Osteoblast (primary cell): ENCODE data around the gene MCM3. TPM values are rescaled to one million over a fixed set of nuclear protein-coding genes. Genes with fewer than 3 reads are reported as not detected.

Source experiments
- DNase-seq: peaks from one replicate; pipeline ENCODE4 v3.0.0; 2011; ENCODE audit warnings: low spot score, mixed read lengths; ENCODE audit not compliant: insufficient read length; ENCODE audit errors: missing footprints
- H2AFZ ChIP-seq: 2 replicates; pipeline ENCODE4 v1.6.0; 2011; ENCODE audit warnings: mild to moderate bottlenecking, low read length
- H3K27ac ChIP-seq: 2 replicates; pipeline ENCODE4 v1.5.1; 2011; ENCODE audit warnings: mild to moderate bottlenecking, low read depth, low read length, moderate library complexity
- H3K27me3 ChIP-seq: 2 replicates; pipeline ENCODE4 v1.6.0; 2012; ENCODE audit warnings: mild to moderate bottlenecking, control low read depth, inconsistent platforms, low read length, moderate library complexity; ENCODE audit not compliant: insufficient read depth
- H3K36me3 ChIP-seq: 2 replicates; pipeline ENCODE4 v1.5.1; 2011; ENCODE audit warnings: mild to moderate bottlenecking, low read length, control low read depth, moderate library complexity; ENCODE audit not compliant: insufficient read depth
- H3K4me1 ChIP-seq: 2 replicates; pipeline ENCODE4 v1.5.1; 2011; ENCODE audit warnings: mild to moderate bottlenecking, low read length, control low read depth, moderate library complexity; ENCODE audit not compliant: insufficient read depth
- H3K4me2 ChIP-seq: 2 replicates; pipeline ENCODE4 v1.6.0; 2011; ENCODE audit warnings: mild to moderate bottlenecking, low read length; ENCODE audit not compliant: insufficient read depth
- H3K4me3 ChIP-seq: fragments of 200-600 bp; sonication (generic); 3 replicates; pipeline ENCODE4 v1.5.1; 2012; ENCODE audit warnings: mild to moderate bottlenecking, low read length, inconsistent platforms; ENCODE audit not compliant: insufficient read depth
- H3K79me2 ChIP-seq: 2 replicates; pipeline ENCODE4 v1.6.0; 2012; ENCODE audit warnings: mild to moderate bottlenecking, low read length, control low read depth, inconsistent platforms; ENCODE audit not compliant: insufficient read depth
- H3K9me3 ChIP-seq: 2 replicates; pipeline ENCODE4 v1.5.1; 2011; ENCODE audit warnings: low read depth, low read length, control low read depth
- H4K20me1 ChIP-seq: 2 replicates; pipeline ENCODE4 v1.6.0; 2012; ENCODE audit warnings: mild to moderate bottlenecking, low read length, control low read depth; ENCODE audit not compliant: insufficient read depth
- total RNA-seq: library from RNA; depleted of rRNA; stranded (reverse); fragments of >200 nt; gene quantifications from 2 replicates; pipeline ENCODE4 v1.2.3, GENCODE V29; 2012
- TF ChIP-seq, protein P1 (sequence below): IDR thresholded peaks from 2 replicates; pipeline ENCODE4 v1.5.1; 2011; ENCODE audit warnings: mild to moderate bottlenecking, low read depth, low read length, moderate library complexity; ENCODE audit errors: extremely low read depth

The MCM3 gene
- total RNA-seq, 1 donor = 19.2 TPM

GRCh38 chr6:52312461-52312860, 27.9 kb upstream of the MCM3 start:
- Histone ChIP-seq H3K79me2 (no peaks in the 10 kb centered on the region), H3K4me3 (no peak overlapping the region), H4K20me1 (no peaks in the 10 kb centered on the region), H3K4me1 (no peaks in the 10 kb centered on the region), H2AFZ (no peak overlapping the region), H3K9me3 (no peaks in the 10 kb centered on the region), H3K36me3 (no peaks in the 10 kb centered on the region), H3K27ac (no peak overlapping the region), H3K27me3 (peaks cover 2% of the 10 kb centered on the region), H3K4me2 (no peak overlapping the region)
- no peak for DNase-seq
- TF ChIP-seq, protein P1, sequence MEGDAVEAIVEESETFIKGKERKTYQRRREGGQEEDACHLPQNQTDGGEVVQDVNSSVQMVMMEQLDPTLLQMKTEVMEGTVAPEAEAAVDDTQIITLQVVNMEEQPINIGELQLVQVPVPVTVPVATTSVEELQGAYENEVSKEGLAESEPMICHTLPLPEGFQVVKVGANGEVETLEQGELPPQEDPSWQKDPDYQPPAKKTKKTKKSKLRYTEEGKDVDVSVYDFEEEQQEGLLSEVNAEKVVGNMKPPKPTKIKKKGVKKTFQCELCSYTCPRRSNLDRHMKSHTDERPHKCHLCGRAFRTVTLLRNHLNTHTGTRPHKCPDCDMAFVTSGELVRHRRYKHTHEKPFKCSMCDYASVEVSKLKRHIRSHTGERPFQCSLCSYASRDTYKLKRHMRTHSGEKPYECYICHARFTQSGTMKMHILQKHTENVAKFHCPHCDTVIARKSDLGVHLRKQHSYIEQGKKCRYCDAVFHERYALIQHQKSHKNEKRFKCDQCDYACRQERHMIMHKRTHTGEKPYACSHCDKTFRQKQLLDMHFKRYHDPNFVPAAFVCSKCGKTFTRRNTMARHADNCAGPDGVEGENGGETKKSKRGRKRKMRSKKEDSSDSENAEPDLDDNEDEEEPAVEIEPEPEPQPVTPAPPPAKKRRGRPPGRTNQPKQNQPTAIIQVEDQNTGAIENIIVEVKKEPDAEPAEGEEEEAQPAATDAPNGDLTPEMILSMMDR = no peak

DNA sequence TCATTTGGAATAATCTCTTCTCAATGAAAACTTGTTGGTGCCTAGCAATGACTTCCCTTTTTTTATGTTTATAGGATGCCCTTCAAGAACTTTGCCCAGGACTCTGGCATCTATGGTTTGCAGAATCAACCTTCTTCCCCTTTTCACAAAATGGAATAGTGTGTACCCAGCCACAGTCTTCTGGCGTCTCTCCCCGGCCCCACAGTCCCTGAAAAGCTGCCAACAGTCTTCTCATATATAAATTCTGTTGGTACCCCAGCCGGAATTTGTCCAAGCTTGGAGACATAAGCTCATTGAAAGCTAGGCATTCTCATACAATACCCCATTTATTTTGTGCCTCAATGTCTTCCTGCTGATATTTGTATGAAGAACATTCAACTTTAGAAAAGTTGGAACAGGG, 26.4 kb upstream of the MCM3 start:
- Histone ChIP-seq H3K27ac (no peak overlapping the region), H2AFZ (no peak overlapping the region), H3K4me1 (no peaks in the 10 kb centered on the region), H4K20me1 (no peaks in the 10 kb centered on the region), H3K27me3 (peaks cover 2% of the 10 kb centered on the region), H3K79me2 (no peaks in the 10 kb centered on the region), H3K4me2 (no peak overlapping the region), H3K36me3 (no peaks in the 10 kb centered on the region), H3K4me3 (no peak overlapping the region), H3K9me3 (no peaks in the 10 kb centered on the region)
- TF ChIP-seq, protein P1 = no peak
- DNase-seq = no peak

DNA sequence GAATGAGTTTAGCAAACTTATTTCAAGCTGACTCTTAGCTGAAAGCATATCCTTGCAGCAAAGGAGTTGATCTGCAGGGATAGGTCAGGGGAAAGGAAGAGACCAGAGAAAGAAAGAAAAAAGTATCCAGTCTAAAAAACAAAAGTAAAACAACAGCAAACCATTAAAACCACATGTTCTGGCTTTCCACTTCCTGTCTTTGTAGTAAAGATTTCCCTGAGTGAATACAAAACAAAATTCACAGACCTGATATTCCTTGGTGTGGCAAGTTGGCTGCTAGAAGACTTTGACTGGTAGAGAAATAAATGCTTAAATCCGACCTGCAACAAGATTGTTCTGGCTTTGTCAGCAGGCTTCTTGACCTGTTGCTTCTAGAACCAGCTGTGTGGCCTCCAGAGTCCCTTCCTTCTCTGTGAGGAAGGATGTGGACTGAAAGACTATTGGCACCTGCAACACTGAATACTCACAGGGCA, 23.4 kb upstream of the MCM3 start:
- Histone ChIP-seq H3K4me1 (peaks cover 9% of the 10 kb centered on the region), H3K27me3 (no peaks in the 10 kb centered on the region), H3K79me2 (no peaks in the 10 kb centered on the region), H3K9me3 (no peaks in the 10 kb centered on the region), H3K36me3 (no peaks in the 10 kb centered on the region), H2AFZ (no peak overlapping the region), H3K4me2 (no peak overlapping the region), H3K27ac (no peak overlapping the region), H4K20me1 (no peaks in the 10 kb centered on the region), H3K4me3 (no peak overlapping the region)
- DNase-seq = no peak
- TF ChIP-seq, protein P1 = no peak

GRCh38 chr6:52306972-52307870, 22.7 kb upstream of the MCM3 start:
- TF ChIP-seq, protein P1 = no peak
- H2AFZ ChIP-seq = no peak overlapping the region
- no peaks in the 10 kb centered on the region for H3K36me3 ChIP-seq

More at GRCh38 chr6:52306972-52307870, 22.7 kb upstream of the MCM3 start:
- DNase-seq = peak; percentile 67
- no peaks in the 10 kb centered on the region for H3K79me2 ChIP-seq
- H3K4me2 ChIP-seq = no peak overlapping the region
- H3K27me3 ChIP-seq = no peaks in the 10 kb centered on the region
- H4K20me1 ChIP-seq = no peaks in the 10 kb centered on the region
- no peak overlapping the region for H3K4me3 ChIP-seq
- no peaks in the 10 kb centered on the region for H3K9me3 ChIP-seq
- H3K4me1 ChIP-seq = peaks cover 9% of the 10 kb centered on the region
- H3K27ac ChIP-seq = no peak overlapping the region
